GM18867 (cell line): ENCODE data around the gene TPST2.
A peak's percentile ranks its signal among the peaks of the same experiment; 100 is the strongest.

ENCODE experiments used
- ATAC-seq: cut with Tn5 transposase; IDR thresholded peaks from one replicate; pipeline ENCODE4 v1.9.1; 2021; ENCODE audit warnings: mild to moderate bottlenecking, moderate library complexity; ENCODE audit not compliant: unreplicated experiment

TPST2 gene

GRCh38 chr22:26502688-26503561, 87.0 kb downstream of the TPST2 start:
- no peak for ATAC-seq

GRCh38 chr22:26501996-26502395, 87.9 kb downstream of the TPST2 start:
- ATAC-seq, result no peak

DNA sequence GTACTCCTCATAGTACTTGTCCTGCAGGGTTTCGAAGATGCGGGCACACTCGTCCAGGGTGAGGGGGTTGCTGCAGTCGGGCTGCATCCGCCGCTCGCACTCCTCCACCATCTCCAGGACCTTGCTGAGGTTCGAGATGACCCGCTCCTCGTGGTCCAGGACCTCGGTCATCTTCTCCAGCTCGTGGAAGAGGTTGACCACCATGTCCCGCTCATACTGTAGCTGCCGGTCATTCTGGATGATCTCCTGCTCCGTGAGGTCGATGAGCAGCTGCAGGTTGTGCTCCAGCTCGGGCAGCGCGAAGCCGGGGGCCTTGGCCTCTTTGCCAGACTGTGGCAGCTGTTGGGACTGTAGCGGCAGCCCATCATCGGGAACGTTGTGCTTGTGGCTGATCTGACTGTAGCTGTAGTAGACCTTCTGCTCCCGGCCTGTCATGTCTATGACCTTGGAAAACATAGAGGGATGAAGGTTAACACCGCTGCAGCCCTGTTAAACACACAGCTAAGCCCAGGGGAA, 90.7 kb downstream of the TPST2 start:
- ATAC-seq, result no peak

DNA sequence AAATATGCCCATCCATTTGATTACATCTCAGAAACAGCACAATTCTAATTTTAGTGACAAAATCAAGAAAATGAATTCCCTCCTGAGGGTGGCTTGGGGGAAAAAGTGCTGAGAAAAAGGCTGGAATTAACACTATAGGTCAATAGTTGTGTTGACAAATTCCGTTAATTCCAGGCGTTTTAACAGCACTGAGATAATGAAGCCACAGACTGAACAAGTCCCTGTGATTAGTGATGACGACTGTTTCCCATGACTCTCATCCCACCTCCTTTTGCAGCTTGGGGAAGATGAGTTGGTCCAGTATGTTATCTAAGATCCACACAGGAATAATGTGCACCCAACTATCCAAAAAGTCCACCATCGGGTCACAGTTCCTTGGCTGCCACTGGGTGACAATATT, 93.5 kb downstream of the TPST2 start:
- no peak for ATAC-seq

DNA sequence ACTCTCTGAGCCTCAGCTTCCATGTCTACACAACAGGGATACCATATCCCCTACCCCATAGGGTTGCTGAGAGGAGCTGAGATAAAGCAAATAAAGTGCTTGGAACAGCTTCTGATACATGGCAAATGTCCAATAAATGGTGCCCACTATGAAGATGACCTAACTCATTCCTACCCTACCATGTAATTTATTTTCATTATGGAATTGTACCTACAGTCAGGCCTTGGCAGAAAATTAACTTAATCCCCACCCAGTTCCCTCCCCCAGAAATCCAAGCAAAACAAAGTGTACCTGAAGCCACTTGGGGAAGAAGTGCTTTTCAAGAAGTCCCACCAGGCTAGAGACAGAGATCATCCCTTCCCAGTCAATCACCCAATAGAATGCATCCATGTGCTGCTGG, 95.4 kb downstream of the TPST2 start:
- no peak for ATAC-seq

DNA sequence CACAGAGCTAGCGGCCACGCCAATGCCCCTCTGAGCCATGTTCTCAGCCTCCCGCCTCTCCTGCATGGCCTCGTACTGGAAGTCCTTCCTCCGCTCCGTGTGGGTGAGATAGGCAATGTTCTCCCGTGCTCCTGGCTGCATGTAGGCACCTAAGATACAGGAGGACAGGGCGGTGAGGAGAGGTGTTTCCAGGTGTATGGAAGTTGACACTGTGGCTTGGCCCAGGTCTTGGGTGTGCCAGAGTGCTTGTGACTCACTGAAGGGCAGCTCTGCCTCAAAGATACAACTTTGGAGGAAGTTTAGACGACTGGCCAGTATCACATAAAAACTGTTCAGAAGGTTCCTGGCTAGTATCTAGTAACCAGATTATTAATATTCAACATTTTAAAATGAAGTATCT, 97.7 kb downstream of the TPST2 start:
- ATAC-seq, result no peak

DNA sequence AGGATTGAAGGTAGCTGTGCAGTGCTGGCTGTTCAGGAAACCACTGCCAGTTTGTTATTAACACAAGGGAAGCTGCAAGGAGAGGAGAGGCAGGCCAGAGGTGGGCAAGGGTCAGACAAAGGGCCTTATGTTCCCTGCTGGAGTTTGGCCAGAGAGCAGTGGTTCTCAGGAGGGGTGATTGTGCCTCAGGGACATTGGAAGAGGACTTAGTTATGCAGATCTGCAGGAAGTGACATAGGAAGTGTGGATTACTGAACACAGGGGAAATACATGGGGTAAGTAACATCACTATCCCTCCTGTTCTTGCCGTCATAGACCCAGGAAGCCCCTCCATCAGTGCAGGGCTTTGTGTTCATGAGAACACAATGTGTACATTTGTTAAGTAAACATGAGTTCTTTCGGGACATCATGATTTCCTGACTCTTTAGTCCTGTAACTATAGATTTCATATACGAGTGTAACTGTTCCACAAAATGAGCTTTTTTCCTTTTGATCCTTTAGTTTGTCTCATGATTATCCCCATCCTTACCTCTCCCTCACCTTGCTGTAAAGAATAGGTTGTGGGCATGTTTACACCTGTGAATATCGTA, 100.4 kb downstream of the TPST2 start:
- ATAC-seq, result no peak

DNA sequence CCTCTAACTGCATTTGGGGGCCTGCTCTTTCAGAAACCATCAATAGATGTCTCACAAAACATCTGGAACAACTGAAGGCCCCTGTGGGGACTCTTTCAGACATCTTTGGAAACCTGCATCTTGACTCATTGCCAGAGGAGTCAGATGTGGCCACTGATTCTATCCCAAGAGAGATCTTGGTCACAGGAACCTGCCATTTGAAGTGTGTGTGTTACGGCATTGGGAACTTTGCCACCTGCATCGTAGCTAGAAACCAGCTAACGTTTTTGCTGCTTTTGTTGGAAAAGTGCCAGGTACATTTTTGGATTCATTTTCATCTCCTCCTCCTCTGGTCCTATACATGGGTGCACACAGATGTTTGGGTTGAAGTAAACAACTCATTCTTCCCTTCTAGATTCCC, 101.9 kb downstream of the TPST2 start:
- no peak for ATAC-seq

GRCh38 chr22:26486394-26486793, 103.5 kb downstream of the TPST2 start:
- no peak for ATAC-seq

GRCh38 chr22:26485806-26486390, 104.0 kb downstream of the TPST2 start:
- no peak for ATAC-seq

DNA sequence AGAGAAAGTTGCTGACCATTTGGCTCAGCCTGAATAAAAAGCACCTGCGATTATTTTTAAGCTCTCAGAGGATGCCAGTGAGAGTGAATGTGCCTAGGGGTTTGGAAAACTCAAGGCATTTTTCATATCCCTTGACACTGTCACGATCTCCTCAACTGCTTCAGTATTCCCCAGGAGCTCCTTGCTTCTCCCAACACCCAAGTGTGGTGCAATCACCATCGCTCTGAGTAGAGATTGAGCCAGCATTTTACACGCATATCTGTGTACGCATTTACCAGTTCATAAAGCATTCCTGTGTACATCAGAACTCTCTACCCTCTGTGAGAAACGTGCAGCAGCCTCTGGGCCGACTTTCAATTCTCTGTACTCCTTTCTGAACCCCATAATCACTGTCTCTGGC, 104.9 kb downstream of the TPST2 start:
- ATAC-seq, result no peak

DNA sequence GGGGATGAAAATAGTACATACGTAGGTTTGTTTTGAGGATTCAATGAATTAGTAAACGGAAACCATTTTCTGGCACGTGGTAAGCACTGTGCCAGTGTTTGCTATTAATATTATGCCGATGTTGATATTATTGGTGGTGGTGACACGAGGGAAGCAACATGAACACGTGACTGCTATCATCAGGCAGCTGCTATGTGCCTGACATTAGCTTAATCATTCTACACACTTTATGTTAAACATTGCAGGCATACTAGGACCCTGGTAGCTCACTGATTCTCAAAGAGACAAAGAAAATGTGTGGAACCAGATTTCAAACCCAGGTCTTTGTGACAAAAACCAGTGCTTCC, 105.6 kb downstream of the TPST2 start:
- ATAC-seq, result no peak

GRCh38 chr22:26483439-26484359, 106.2 kb downstream of the TPST2 start, which contains the start of the genes HPS4 and SRRD:
Gene HPS4 (minus strand): TSS chr22:26483783. CDS start chr22:26481762, 2,021 bp downstream.
Gene SRRD (plus strand): TSS chr22:26483877. CDS start chr22:26483891, 14 bp downstream.
- peak; percentile 69 for ATAC-seq

- ATAC-seq, result no peak
Observed at GRCh38 chr22:26483043-26483438, 106.9 kb downstream of the TPST2 start.

DNA sequence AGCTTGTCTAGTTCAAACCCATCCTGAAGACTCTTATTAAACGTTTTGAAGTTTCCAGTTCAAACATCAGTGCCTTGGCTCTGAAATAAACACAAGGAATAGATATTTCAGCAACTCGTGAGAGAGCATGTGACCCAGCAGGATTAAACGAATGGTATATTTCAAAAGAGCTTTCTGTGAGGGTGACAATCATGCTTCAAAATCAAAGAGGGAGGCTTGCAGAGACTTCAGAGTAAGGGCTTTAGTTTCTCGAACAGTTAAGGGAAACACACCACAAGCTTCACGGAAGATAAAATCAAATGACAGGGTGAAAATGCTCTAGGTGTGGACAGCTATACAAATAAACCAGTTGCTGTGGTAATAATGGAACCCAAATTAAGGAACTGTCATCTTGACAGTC, 107.8 kb downstream of the TPST2 start:
- ATAC-seq, result no peak

GRCh38 chr22:26481694-26482093, 108.2 kb downstream of the TPST2 start:
- ATAC-seq, result no peak

- ATAC-seq, result no peak
Observed at GRCh38 chr22:26481112-26481693, 108.7 kb downstream of the TPST2 start.

GRCh38 chr22:26480611-26480932, 109.4 kb downstream of the TPST2 start:
- ATAC-seq, result no peak

GRCh38 chr22:26479792-26480610, 109.9 kb downstream of the TPST2 start:
- no peak for ATAC-seq
